H4 (cell line): Measurements from ENCODE around the gene GET3. TPM values are rescaled to one million over a fixed set of nuclear protein-coding genes. Genes with fewer than 3 reads are reported as not detected.

Experiments used
- DNase-seq: peaks from one replicate; pipeline ENCODE4 v3.0.0-alpha.2; 2015; ENCODE audit warnings: low spot score
- total RNA-seq: library from RNA; depleted of rRNA; stranded (reverse); fragments of >200 nt; shearing (Covaris generic); gene quantifications from 2 replicates; pipeline ENCODE4 v1.2.3, GENCODE V29; 2014

GET3 gene
- total RNA-seq, 1 experiment from 2014 or later = 94.4 TPM

GRCh38 chr19:12779162-12779993, 42.1 kb downstream of the GET3 start:
- DNase-seq = peak; percentile 82

GRCh38 chr19:12782174-12782423, 44.8 kb downstream of the GET3 start:
- DNase-seq = no peak

GRCh38 chr19:12782424-12783290, 45.4 kb downstream of the GET3 start:
- DNase-seq = no peak

GRCh38 chr19:12783291-12783848, 46.1 kb downstream of the GET3 start:
- DNase-seq = no peak

GRCh38 chr19:12783849-12784393, 46.6 kb downstream of the GET3 start:
- DNase-seq = no peak

- no peak for DNase-seq
Measured at GRCh38 chr19:12784394-12784870, 47.1 kb downstream of the GET3 start.

GRCh38 chr19:12784871-12785430, 47.7 kb downstream of the GET3 start:
- DNase-seq = no peak

GRCh38 chr19:12785431-12786031, 48.2 kb downstream of the GET3 start:
- no peak for DNase-seq

GRCh38 chr19:12786141-12786870, 49.0 kb downstream of the GET3 start:
- DNase-seq = no peak

- no peak for DNase-seq
Measured at GRCh38 chr19:12786952-12787351, 49.7 kb downstream of the GET3 start.

- no peak for DNase-seq
Measured at GRCh38 chr19:12787458-12787857, 50.2 kb downstream of the GET3 start.

- no peak for DNase-seq
Measured at GRCh38 chr19:12788042-12788681, 50.9 kb downstream of the GET3 start.

GRCh38 chr19:12788682-12789097, 51.4 kb downstream of the GET3 start:
- peak; percentile 69 for DNase-seq

GRCh38 chr19:12789098-12789903, 52.0 kb downstream of the GET3 start:
- DNase-seq = no peak

- peak; percentile 94 for DNase-seq
Measured at GRCh38 chr19:12789904-12790619, 52.8 kb downstream of the GET3 start.

GRCh38 chr19:12790628-12791344, 53.5 kb downstream of the GET3 start:
- no peak for DNase-seq

- peak; percentile 96 for DNase-seq
Measured at GRCh38 chr19:12791345-12792050, 54.2 kb downstream of the GET3 start, which contains the start of gene JUNB. TSS of gene JUNB (plus strand) at chr19:12791486. CDS start at chr19:12791772, 286 bp downstream.
